HG03432 (cell line): ENCODE results near the gene RPS19BP1.
"Not testable (repeated sequence)": the region's sequence is repeated elsewhere in the genome, so short reads cannot be mapped to it uniquely, and the experiment has no call there.

Experiments used
- ATAC-seq: cut with Tn5 transposase; IDR thresholded peaks from one replicate; pipeline ENCODE4 v1.9.1; 2021; ENCODE audit warnings: mild to moderate bottlenecking, moderate library complexity; ENCODE audit not compliant: unreplicated experiment

The RPS19BP1 gene

GRCh38 chr22:39514373-39514973 lies 18.1 kb downstream of the RPS19BP1 start:
- no peak for ATAC-seq

GRCh38 chr22:39513791-39514190 lies 18.8 kb downstream of the RPS19BP1 start:
- ATAC-seq = no peak

- ATAC-seq = no peak
These were observed 20.5 kb downstream of the RPS19BP1 start for GRCh38 chr22:39512026-39512425.

DNA sequence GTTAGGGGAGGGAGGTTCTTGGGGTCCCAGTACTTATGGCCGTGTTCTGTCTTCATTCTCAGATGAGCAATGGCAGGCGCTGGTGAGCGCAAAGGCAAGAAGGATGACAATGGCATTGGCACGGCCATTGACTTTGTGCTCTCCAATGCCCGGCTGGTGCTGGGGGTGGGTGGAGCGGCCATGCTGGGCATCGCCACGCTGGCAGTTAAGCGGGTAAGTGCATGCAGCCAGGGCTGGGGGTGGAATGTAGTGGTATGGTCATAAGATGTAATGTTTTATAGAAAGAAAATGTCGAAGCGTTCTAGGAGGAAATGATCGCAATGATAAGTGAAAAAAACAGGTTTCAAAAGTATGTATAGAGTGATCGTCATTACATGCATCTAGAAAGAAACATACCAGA lies 21.3 kb downstream of the RPS19BP1 start:
- ATAC-seq = no peak

DNA sequence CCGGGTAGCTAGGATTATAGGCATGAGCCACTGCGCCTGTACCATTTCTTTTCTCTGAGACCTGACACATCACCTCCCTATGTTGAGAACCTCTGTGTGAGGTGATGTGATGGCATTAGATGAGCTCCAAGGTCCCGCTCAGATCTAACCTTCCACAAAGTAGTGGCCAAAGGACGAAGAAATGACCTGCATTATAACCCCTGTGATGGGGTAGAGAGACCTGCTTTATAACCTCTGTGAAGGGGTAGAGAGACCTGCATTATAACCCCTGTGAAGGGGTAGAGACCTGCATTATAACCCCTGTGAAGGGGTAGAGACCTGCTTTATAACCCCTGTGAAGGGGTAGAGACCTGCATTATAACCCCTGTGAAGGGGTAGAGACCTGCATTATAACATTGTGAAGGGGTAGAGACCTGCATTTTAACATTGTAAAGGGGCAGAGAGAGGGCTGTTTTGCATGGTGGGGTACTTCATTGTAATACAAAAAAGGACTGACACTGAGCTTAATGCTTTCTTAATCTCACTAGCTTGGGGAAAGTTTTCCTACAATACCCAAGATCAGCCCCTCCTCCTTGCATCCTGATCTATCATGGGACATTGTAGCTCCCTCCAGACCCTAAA lies 21.9 kb downstream of the RPS19BP1 start:
- ATAC-seq = no peak

GRCh38 chr22:39508393-39508792 lies 24.2 kb downstream of the RPS19BP1 start:
- no peak for ATAC-seq

GRCh38 chr22:39507021-39507420 lies 25.5 kb downstream of the RPS19BP1 start:
- not testable (repeated sequence) for ATAC-seq

- no peak for ATAC-seq
These were observed 28.5 kb downstream of the RPS19BP1 start for GRCh38 chr22:39504071-39504470.

DNA sequence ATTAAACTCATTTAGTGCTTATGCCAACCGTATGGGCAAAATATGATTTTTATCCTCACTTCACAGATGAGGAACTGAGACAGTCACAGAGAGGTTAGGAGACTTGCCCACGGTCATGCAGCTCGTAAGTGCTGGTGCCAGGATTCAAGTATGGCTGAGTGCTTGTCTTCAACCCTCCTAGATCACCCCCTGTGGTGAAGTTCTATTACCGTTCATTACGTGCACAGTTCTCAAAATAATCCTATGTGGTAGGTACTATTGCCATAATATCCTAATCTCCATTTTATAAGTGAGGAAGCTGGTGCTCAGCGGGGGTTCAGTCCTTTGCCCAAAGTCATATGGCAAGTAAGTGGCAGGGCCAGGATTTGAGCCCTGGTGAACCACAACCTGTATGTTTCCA lies 28.9 kb downstream of the RPS19BP1 start:
- no peak for ATAC-seq

- ATAC-seq = peak; percentile 10
These were observed 29.6 kb downstream of the RPS19BP1 start for GRCh38 chr22:39502789-39503409.

GRCh38 chr22:39502109-39502788 lies 30.3 kb downstream of the RPS19BP1 start, which contains the start of gene MIEF1:
TSS of gene MIEF1 (plus strand) at chr22:39502290. CDS start at chr22:39511295, 9,005 bp downstream.
- ATAC-seq = peak; percentile 86

DNA sequence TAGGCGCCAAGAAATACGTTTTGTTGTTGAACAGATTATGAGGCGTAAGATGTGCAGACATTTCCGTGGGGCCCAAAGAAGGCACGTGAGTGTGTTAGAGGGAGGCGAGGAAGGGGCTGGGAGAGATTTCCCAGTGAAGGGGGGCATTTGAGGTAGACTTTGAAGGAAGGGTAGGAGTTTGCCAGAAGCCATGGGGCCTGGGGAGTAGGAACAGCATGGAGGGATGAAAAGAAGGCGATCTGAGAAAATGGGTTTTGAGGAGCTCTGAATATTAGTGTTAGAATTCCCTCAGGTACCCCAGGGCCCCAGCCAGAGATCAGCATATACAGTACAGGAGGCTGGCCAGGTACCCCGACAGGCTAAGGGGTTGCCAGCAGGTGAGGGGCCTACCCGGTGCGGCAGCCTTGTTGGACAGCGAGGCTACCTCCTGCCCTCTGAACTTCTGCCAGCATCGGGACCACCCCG lies 30.9 kb downstream of the RPS19BP1 start:
- ATAC-seq = no peak

DNA sequence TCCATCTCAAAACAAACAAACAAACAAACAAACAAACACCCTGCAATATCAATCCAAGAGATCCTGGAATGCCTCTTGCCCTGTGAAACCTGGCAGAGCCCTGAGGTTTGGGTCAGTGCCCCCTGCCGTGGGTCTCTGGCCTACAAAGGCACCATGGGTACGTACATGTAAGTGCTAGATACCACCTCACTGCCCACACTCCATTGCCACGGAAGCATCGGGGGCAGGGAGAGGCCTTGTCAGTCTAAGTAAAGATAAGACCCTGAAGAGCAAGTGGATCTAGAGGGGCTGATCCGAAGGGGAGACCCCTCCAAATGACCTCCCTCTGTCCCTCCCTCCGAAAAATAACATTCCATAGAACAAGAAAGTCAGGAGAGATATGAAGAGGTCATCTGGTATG lies 32.4 kb downstream of the RPS19BP1 start:
- no peak for ATAC-seq

- ATAC-seq = no peak
These were observed 33.7 kb downstream of the RPS19BP1 start for GRCh38 chr22:39498802-39499201.

DNA sequence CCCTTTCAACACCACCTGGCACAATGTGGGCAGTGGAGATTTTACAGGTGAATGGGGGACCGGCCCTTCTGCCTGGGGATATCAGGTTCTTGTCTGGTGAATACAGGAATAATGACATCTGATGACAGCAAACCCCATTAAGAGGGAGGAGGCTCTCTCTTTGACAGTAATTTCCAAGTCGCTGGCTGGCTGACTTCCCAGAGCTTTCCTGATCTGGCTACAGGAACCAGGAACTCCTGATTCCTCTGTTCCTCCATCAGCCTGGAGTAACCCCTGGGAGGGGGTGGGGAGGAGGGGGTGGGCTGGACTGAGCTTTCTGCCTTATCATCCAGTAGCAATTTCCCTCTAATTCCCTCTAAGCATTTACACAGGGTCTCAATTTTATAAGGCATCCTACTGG lies 34.2 kb downstream of the RPS19BP1 start:
- no peak for ATAC-seq

GRCh38 chr22:39497429-39497828 lies 35.1 kb downstream of the RPS19BP1 start:
- ATAC-seq = no peak

- no peak for ATAC-seq
These were observed 36.3 kb downstream of the RPS19BP1 start for GRCh38 chr22:39496131-39496838.

DNA sequence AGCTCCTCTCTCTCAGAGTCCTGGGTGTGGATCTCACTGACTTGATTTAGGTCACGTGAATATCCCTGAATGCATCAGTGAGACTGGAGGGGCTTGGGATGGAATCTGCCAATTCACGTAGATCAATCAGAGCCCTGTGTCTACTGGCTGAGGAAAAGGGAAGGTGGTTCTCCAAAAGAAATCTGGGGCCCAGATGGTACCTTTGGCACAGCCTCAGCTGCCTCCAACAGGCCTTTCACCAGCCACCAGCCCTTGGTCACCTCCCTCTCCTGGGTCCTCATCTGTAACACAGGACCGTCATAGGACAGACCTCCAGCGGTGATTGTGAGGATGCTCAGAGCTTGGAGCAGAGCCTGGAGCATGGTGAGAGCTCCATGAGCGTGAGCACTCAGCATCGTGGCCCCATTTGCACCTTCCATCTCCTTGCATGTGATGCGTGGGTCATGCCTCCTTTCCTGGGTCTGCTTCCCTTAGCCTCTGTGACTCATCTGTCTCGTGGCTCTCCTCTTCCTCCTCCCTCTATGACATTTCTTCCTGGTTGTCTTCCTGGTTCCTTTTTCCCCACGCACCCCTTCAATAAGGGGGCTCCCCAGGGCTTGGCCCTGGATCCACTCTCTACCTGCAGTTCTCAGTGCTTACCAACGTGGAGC lies 38.0 kb downstream of the RPS19BP1 start:
- ATAC-seq = no peak

DNA sequence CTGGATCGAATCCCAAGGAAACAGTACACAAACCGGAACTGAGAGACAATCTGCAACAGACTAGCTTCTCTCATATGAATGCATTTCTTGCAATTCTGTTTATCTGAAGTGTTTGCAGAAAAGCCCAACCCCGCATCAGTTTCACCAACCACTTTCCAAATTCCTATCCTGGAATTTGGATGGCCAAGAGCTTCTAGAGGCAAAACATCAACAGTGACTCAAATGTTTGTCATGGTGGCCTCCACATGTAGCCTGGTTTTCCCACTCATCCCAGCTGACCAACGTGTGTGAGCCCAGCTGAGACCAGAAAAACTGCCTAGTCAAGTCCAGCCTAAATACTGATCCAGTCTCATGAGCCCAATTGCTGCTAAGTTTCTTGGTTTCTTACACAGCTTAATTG lies 38.8 kb downstream of the RPS19BP1 start:
- no peak for ATAC-seq

DNA sequence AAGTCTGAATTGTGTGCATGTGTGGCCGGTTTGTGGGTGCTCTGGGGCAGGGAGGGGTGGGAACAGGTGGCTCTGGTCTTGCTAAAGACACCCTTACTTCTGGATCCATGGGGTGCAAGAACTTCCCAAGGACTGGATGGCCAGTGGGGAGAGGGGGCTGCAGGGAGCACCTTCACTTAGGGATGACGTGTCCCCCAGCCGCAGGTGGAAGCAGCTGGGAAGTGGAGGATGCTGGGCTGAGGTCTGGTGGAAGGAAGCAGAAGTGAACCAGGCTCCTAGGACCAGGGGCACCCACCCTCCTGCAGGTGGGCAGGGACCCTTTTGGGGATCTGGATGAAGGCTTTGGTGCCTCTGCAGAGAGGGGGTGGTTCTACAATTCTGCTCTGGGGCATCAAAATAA lies 40.4 kb downstream of the RPS19BP1 start:
- no peak for ATAC-seq

GRCh38 chr22:39491696-39492095 lies 40.9 kb downstream of the RPS19BP1 start:
- no peak for ATAC-seq
